K562 (cell line): ENCODE results near the gene BLVRA. TPM values are rescaled to one million over a fixed set of nuclear protein-coding genes. Genes with fewer than 3 reads are reported as not detected.

Source experiments
- BRF1 ChIP-seq: IDR thresholded peaks from 3 replicates; pipeline ENCODE4 v1.6.1; 2011; ENCODE audit warnings: borderline replicate concordance, mild to moderate bottlenecking; ENCODE audit not compliant: insufficient read length; ENCODE audit errors: extremely low read depth
- C11orf30 ChIP-seq: fragments of 450-650 bp; IDR thresholded peaks from 2 replicates; pipeline ENCODE4 v1.6.1; 2016; ENCODE audit warnings: low read depth, mild to moderate bottlenecking
- CEBPB ChIP-seq: fragments of 450-650 bp; IDR thresholded peaks from 2 replicates; pipeline ENCODE4 v1.6.1; 2016; ENCODE audit warnings: missing genetic modification characterization, missing compliant biosample characterization
- CHD4 ChIP-seq: fragments of 200-600 bp; sonication (generic); IDR thresholded peaks from 3 replicates; pipeline ENCODE4 v1.6.1; 2012; ENCODE audit warnings: low read depth, mild to moderate bottlenecking, mixed read lengths, low read length, inconsistent platforms; ENCODE audit not compliant: insufficient read depth, insufficient replicate concordance, poor library complexity, severe bottlenecking
- GABPB1 ChIP-seq: sonication (generic); formaldehyde crosslinking; IDR thresholded peaks from 2 replicates; pipeline ENCODE4 v1.8.0; 2022; ENCODE audit warnings: mild to moderate bottlenecking, missing genetic modification reagents
- GTF2A2 ChIP-seq: IDR thresholded peaks from 2 replicates; pipeline ENCODE4 v1.6.1; 2016; ENCODE audit warnings: mild to moderate bottlenecking, missing genetic modification characterization, missing compliant biosample characterization
- IFI16 ChIP-seq: fragments of 250-450 bp; sonication (Bioruptor Pico); IDR thresholded peaks from 2 replicates; pipeline ENCODE4 v2.1.2; 2022; ENCODE audit warnings: mild to moderate bottlenecking, inconsistent platforms
- IRF2 ChIP-seq: sonication (generic); formaldehyde crosslinking; IDR thresholded peaks from 2 replicates; pipeline ENCODE4 v1.8.1; 2022; ENCODE audit warnings: mild to moderate bottlenecking, missing genetic modification reagents
- KDM5B ChIP-seq: fragments of 200-600 bp; sonication (generic); IDR thresholded peaks from 2 replicates; pipeline ENCODE4 v1.6.1; 2012; ENCODE audit warnings: low read depth, mild to moderate bottlenecking, moderate library complexity, low read length, control low read depth, inconsistent platforms; ENCODE audit not compliant: insufficient replicate concordance
- KHSRP ChIP-seq: fragments of 450-650 bp; IDR thresholded peaks from 2 replicates; pipeline ENCODE4 v1.6.1; 2017
- MIER1 ChIP-seq: fragments of 450-650 bp; IDR thresholded peaks from 2 replicates; pipeline ENCODE4 v1.6.1; 2016; ENCODE audit warnings: antibody characterized with exemption, mild to moderate bottlenecking, low read depth
- NFYB ChIP-seq: IDR thresholded peaks from 2 replicates; pipeline ENCODE4 v1.6.1; 2011; ENCODE audit warnings: mild to moderate bottlenecking, moderate library complexity; ENCODE audit not compliant: insufficient read length; ENCODE audit errors: extremely low read depth
- POLR2A ChIP-seq: fragments of 450-650 bp; conservative IDR thresholded peaks from 2 replicates; pipeline ENCODE4 v1.6.1; 2016
- RBM25 ChIP-seq: fragments of 200-400 bp; formaldehyde crosslinking; IDR thresholded peaks from 2 replicates; pipeline ENCODE4 v1.6.1; 2018; ENCODE audit warnings: low read length, low read depth, moderate library complexity; ENCODE audit not compliant: severe bottlenecking
- SAFB ChIP-seq: fragments of 200-400 bp; formaldehyde crosslinking; IDR thresholded peaks from 2 replicates; pipeline ENCODE4 v1.6.1; 2017; ENCODE audit warnings: low read depth, low read length, borderline replicate concordance
- STAT5B ChIP-seq: fragments of 250-450 bp; sonication (Bioruptor Pico); IDR thresholded peaks from 2 replicates; pipeline ENCODE4 v1.8.0; 2021; ENCODE audit warnings: mild to moderate bottlenecking, inconsistent platforms
- TARDBP ChIP-seq: fragments of 450-650 bp; IDR thresholded peaks from 2 replicates; pipeline ENCODE4 v1.6.1; 2016
- ZNF408 ChIP-seq: fragments of 250-450 bp; sonication (Bioruptor Pico); IDR thresholded peaks from 2 replicates; pipeline ENCODE4 v1.4.0; 2020; ENCODE audit warnings: low read depth, mild to moderate bottlenecking, moderate library complexity
- polyA plus RNA-seq, 8 experiments: library from polyadenylated mRNA; depleted of rRNA in 4 of 8; stranded (reverse) in 5 of 8; unstranded in 3 of 8; fragments of >200 nt; fragmentation: Nextera tagmentation in 2 of 8; fragmentation: Illumina TruSeq in 1 of 8; extraction: Ambion mirVana in 2 of 8; extraction: Trizol in 1 of 8; gene quantifications; 2 replicates each; pipeline versions ENCODE4 v1.2.1 to v1.2.3, GENCODE V29; 2011 to 2014; ENCODE audit warnings: inconsistent platforms in 1 of 8, missing spikeins in 1 of 8
- total RNA-seq, 7 experiments: library from RNA; depleted of rRNA in 6 of 7; stranded (reverse); fragments of >200 nt in 6 of 7; fragmentation: Illumina TruSeq in 2 of 7; extraction: Trizol in 2 of 7; gene quantifications; 2 replicates each; pipeline versions ENCODE4 v1.2.1 to v1.2.3, GENCODE V29; 2011 to 2021; ENCODE audit warnings: low replicate concordance in 1 of 7
- TF ChIP-seq, protein P1 (sequence below), 2 experiments: fragments of 450-650 bp in 1 of 2; sonication (generic) in 1 of 2; formaldehyde crosslinking in 1 of 2; IDR thresholded peaks in 1 of 2; conservative IDR thresholded peaks in 1 of 2; 2 replicates each; pipeline versions ENCODE4 v1.6.1 to v1.8.1; 2016 to 2023; ENCODE audit warnings: mild to moderate bottlenecking in 2 of 2, moderate library complexity in 2 of 2, inconsistent platforms in 1 of 2, missing genetic modification reagents in 1 of 2
- TF ChIP-seq, protein P2 (sequence below): fragments of 450-650 bp; IDR thresholded peaks from 2 replicates; pipeline ENCODE4 v1.6.1; 2016; ENCODE audit warnings: mild to moderate bottlenecking
- TF ChIP-seq, protein P3 (sequence below): fragments of 250-450 bp; sonication (Bioruptor Pico); IDR thresholded peaks from 2 replicates; pipeline ENCODE4 v1.4.0; 2020; ENCODE audit warnings: mild to moderate bottlenecking, moderate library complexity, borderline replicate concordance

BLVRA gene
- total and polyA plus RNA-seq, 9 of the 15 experiments (the other 6 are each of a cell fraction or from before 2014, with no cell fraction given), result 48.5 to 147 (median 61.5) TPM

DNA sequence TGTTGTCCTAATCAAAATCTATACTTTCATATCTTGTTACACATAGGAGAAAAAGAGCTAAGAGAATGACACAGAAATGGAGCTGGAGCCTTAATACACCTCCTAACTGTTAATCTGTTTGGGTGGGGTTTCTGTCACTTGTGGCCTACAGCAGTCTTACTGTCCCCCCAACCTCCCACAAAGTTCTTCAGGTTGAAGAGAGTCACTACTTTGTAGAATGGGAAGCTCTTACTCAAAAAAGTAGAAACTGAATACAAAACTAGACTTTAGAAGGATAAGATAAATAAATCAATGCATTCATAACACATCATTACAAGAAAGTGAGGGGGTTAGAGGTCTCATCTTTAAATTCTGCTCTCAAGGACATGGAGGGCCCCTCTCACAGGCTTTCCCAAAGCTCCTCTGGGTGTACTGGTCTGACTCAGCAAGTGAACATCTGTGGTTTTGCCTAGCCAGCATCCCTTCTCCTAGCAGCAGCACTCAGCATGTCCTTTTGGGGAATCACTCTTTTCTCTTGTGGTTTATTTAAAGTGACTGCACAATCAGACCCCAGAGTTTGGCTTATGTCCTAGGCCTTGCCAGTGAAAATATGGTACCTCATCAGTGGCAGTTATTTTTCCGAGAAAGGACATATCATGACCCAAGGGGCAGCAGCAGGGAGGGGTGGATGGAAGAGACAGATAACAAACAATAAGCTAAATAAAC is 2.0 kb upstream of the BLVRA start (continued):
- no peak for TF ChIP-seq NFYB
- TF ChIP-seq SAFB, result no peak
- no peak for TF ChIP-seq STAT5B
- TF ChIP-seq ZNF408 (CRISPR knock-in tag), result no peak
- TF ChIP-seq C11orf30, result peak; percentile 91
- TF ChIP-seq, protein P1, sequence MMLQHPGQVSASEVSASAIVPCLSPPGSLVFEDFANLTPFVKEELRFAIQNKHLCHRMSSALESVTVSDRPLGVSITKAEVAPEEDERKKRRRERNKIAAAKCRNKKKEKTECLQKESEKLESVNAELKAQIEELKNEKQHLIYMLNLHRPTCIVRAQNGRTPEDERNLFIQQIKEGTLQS (IDR thresholded peaks at IDR 0.05), result peak; percentile 53; the same call in 1 of the 2 replicates
- TF ChIP-seq, protein P1 (CRISPR knock-in tag; conservative IDR thresholded peaks at IDR 0.05), result no peak
- TF ChIP-seq IFI16 (CRISPR knock-in tag), result no peak
- TF ChIP-seq POLR2A, result no peak
- TF ChIP-seq MIER1, result no peak
- no peak for TF ChIP-seq CEBPB (tag)
- TF ChIP-seq, protein P2, sequence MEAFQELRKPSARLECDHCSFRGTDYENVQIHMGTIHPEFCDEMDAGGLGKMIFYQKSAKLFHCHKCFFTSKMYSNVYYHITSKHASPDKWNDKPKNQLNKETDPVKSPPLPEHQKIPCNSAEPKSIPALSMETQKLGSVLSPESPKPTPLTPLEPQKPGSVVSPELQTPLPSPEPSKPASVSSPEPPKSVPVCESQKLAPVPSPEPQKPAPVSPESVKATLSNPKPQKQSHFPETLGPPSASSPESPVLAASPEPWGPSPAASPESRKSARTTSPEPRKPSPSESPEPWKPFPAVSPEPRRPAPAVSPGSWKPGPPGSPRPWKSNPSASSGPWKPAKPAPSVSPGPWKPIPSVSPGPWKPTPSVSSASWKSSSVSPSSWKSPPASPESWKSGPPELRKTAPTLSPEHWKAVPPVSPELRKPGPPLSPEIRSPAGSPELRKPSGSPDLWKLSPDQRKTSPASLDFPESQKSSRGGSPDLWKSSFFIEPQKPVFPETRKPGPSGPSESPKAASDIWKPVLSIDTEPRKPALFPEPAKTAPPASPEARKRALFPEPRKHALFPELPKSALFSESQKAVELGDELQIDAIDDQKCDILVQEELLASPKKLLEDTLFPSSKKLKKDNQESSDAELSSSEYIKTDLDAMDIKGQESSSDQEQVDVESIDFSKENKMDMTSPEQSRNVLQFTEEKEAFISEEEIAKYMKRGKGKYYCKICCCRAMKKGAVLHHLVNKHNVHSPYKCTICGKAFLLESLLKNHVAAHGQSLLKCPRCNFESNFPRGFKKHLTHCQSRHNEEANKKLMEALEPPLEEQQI, result no peak
- TF ChIP-seq IRF2 (CRISPR knock-in tag), result no peak
- TF ChIP-seq, protein P3, sequence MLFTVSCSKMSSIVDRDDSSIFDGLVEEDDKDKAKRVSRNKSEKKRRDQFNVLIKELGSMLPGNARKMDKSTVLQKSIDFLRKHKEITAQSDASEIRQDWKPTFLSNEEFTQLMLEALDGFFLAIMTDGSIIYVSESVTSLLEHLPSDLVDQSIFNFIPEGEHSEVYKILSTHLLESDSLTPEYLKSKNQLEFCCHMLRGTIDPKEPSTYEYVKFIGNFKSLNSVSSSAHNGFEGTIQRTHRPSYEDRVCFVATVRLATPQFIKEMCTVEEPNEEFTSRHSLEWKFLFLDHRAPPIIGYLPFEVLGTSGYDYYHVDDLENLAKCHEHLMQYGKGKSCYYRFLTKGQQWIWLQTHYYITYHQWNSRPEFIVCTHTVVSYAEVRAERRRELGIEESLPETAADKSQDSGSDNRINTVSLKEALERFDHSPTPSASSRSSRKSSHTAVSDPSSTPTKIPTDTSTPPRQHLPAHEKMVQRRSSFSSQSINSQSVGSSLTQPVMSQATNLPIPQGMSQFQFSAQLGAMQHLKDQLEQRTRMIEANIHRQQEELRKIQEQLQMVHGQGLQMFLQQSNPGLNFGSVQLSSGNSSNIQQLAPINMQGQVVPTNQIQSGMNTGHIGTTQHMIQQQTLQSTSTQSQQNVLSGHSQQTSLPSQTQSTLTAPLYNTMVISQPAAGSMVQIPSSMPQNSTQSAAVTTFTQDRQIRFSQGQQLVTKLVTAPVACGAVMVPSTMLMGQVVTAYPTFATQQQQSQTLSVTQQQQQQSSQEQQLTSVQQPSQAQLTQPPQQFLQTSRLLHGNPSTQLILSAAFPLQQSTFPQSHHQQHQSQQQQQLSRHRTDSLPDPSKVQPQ (CRISPR knock-in tag), result no peak
- TF ChIP-seq KHSRP, result no peak
- no peak for TF ChIP-seq GABPB1 (CRISPR knock-in tag)
- TF ChIP-seq TARDBP, result no peak
- TF ChIP-seq RBM25, result no peak
- no peak for TF ChIP-seq CHD4
- TF ChIP-seq GTF2A2 (tag), result no peak
- TF ChIP-seq KDM5B, result no peak
- TF ChIP-seq BRF1, result no peak
